ENCODE data around the gene JAZF1. TPM values are rescaled to one million over a fixed set of nuclear protein-coding genes. Genes with fewer than 3 reads are reported as not detected.
"Not testable (repeated sequence)": the region's sequence is repeated elsewhere in the genome, so short reads cannot be mapped to it uniquely, and the experiment has no call there.

JAZF1 gene
- polyA plus RNA-seq, 5 donors, result 13.9 to 15.7 (median 15.2) TPM

- no peak for DNase-seq
Measured at GRCh38 chr7:27917774-27918314, 262.8 kb downstream of the JAZF1 start.

- no peak for DNase-seq
Measured at GRCh38 chr7:27917119-27917518, 263.5 kb downstream of the JAZF1 start.

- no peak for DNase-seq
Measured at GRCh38 chr7:27916372-27916771, 264.2 kb downstream of the JAZF1 start.

GRCh38 chr7:27914409-27914808 is 266.2 kb downstream of the JAZF1 start:
- DNase-seq, result no peak

GRCh38 chr7:27912751-27913150 is 267.8 kb downstream of the JAZF1 start:
- no peak for DNase-seq

- no peak for DNase-seq
Measured at GRCh38 chr7:27911920-27912319, 268.7 kb downstream of the JAZF1 start.

GRCh38 chr7:27910326-27910725 is 270.3 kb downstream of the JAZF1 start:
- no peak for DNase-seq

- DNase-seq, result no peak
Measured at GRCh38 chr7:27908534-27909165, 271.9 kb downstream of the JAZF1 start.

GRCh38 chr7:27906385-27907091 is 274.1 kb downstream of the JAZF1 start:
- no peak for DNase-seq

GRCh38 chr7:27905951-27906350 is 274.6 kb downstream of the JAZF1 start:
- no peak for DNase-seq

- peak in 1 of 2 donors; percentile 27 for DNase-seq
Measured at GRCh38 chr7:27901028-27901760, 279.4 kb downstream of the JAZF1 start.

- DNase-seq, result no peak
Measured at GRCh38 chr7:27900006-27900405, 280.6 kb downstream of the JAZF1 start.

GRCh38 chr7:27899601-27900000 is 281.0 kb downstream of the JAZF1 start:
- no peak for DNase-seq

- DNase-seq, result no peak
Measured at GRCh38 chr7:27897441-27897847, 283.2 kb downstream of the JAZF1 start.

- no peak for DNase-seq
Measured at GRCh38 chr7:27897001-27897400, 283.6 kb downstream of the JAZF1 start.

GRCh38 chr7:27895551-27895950 is 285.0 kb downstream of the JAZF1 start:
- no peak for DNase-seq

GRCh38 chr7:27890205-27890849 is 290.3 kb downstream of the JAZF1 start:
- DNase-seq, result no peak

- DNase-seq, result no peak
Measured at GRCh38 chr7:27889800-27890199, 290.8 kb downstream of the JAZF1 start.

GRCh38 chr7:27888736-27889135 is 291.9 kb downstream of the JAZF1 start:
- no peak for DNase-seq

- DNase-seq, result not testable (repeated sequence)
Measured at GRCh38 chr7:27886710-27887109, 293.9 kb downstream of the JAZF1 start.

- no peak for DNase-seq
Measured at GRCh38 chr7:27885652-27886051, 294.9 kb downstream of the JAZF1 start.

GRCh38 chr7:27883696-27884095 is 296.9 kb downstream of the JAZF1 start:
- DNase-seq, result no peak

Data from right lung (tissue), 5 donors.